ENCODE data around the gene MYH10. TPM values are rescaled to one million over a fixed set of nuclear protein-coding genes. Genes with fewer than 3 reads are reported as not detected.

The MYH10 gene
- total RNA-seq, 4 donors from 2014 or later = 29.3 to 50.0 (median 35.4) TPM

DNA sequence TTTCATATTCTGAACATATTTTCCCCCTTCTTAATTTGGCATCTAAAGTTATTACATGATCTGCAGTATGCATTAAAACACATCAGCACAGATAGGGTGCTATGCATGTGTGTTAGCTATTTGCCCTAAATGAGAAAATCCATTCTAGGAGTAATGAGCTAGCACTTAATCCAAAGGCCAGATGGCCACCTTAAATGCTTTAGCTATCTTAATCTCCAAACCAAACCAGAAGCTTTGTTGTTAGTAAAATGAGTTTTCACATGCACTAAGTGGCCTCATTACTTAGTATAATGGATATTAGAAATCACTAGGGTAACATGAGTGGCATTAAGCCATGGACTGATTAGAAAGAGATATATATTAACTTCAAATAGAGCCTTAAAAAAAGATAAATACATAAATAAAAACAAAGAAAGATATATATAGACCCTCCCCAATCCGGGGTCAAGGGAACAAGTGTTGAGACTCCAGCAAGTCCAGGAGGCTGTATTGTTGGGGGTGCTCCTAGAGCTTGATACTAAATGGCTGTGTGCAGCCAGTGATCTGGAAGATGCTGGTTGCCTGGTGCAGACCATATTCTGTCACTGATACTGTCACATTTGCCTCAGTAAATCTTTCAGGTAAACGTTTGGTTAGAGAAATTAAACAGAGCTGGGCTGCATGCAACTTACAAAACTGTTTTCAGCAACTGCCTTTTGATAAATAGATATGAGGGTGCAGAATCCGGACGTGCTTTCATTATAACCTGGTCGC is 67.3 kb downstream of the MYH10 start:
- WGBS, 2 donors = 58 to 70% methylated on average over 5 of the region's 5 CpGs
- Histone ChIP-seq H3K36me3 (peaks cover 0 to 20% (median 0%) of the 10 kb centered on the region in 3 donors), H3K27me3 (no peaks in the 10 kb centered on the region), H3K4me1 (no peaks in the 10 kb centered on the region), H3K27ac (no peak overlapping the region), H3K9me3 (no peaks in the 10 kb centered on the region), H3K4me3 (no peak overlapping the region)
- TF ChIP-seq POLR2A (IDR thresholded peaks at IDR 0.05) (no peak), EP300 (IDR thresholded peaks at IDR 0.05) (no peak)
- TF ChIP-seq, protein P1, sequence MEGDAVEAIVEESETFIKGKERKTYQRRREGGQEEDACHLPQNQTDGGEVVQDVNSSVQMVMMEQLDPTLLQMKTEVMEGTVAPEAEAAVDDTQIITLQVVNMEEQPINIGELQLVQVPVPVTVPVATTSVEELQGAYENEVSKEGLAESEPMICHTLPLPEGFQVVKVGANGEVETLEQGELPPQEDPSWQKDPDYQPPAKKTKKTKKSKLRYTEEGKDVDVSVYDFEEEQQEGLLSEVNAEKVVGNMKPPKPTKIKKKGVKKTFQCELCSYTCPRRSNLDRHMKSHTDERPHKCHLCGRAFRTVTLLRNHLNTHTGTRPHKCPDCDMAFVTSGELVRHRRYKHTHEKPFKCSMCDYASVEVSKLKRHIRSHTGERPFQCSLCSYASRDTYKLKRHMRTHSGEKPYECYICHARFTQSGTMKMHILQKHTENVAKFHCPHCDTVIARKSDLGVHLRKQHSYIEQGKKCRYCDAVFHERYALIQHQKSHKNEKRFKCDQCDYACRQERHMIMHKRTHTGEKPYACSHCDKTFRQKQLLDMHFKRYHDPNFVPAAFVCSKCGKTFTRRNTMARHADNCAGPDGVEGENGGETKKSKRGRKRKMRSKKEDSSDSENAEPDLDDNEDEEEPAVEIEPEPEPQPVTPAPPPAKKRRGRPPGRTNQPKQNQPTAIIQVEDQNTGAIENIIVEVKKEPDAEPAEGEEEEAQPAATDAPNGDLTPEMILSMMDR (IDR thresholded peaks at IDR 0.05) = no peak
- DNase-seq (ENCODE audit: low spot score in 2 of 2) = no peak

DNA sequence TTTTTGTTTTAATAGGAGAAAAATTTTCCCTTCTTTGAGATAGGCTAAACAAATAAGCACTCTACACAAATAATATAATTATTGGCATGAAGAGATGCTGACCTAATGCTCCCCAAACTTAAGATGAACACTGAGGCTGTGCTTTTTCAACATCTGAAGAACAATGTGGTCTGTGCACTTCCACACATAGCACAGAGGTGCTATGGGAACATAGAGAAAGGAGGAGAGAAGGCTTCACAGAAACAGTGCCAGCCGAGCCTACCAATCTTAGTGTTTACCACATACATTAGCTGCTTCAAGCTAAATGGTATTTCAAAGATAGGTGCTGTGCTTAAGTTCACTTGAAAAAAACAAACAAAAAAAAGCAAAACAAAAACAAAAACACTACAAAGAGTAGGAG is 72.4 kb downstream of the MYH10 start:
- DNase-seq (ENCODE audit: low spot score in 2 of 2) = no peak
- H3K27ac ChIP-seq = no peak overlapping the region
- TF ChIP-seq EP300 (IDR thresholded peaks at IDR 0.05) (no peak), POLR2A (IDR thresholded peaks at IDR 0.05) (no peak)
- TF ChIP-seq, protein P1 (IDR thresholded peaks at IDR 0.05) = no peak
- H3K9me3 ChIP-seq = no peaks in the 10 kb centered on the region
- no peaks in the 10 kb centered on the region for H3K36me3 ChIP-seq
- WGBS, 2 donors = 70 to 72% methylated on average over 1 of the region's 1 CpG
- no peaks in the 10 kb centered on the region for H3K4me1 ChIP-seq
- H3K27me3 ChIP-seq = no peaks in the 10 kb centered on the region
- H3K4me3 ChIP-seq = no peak overlapping the region

DNA sequence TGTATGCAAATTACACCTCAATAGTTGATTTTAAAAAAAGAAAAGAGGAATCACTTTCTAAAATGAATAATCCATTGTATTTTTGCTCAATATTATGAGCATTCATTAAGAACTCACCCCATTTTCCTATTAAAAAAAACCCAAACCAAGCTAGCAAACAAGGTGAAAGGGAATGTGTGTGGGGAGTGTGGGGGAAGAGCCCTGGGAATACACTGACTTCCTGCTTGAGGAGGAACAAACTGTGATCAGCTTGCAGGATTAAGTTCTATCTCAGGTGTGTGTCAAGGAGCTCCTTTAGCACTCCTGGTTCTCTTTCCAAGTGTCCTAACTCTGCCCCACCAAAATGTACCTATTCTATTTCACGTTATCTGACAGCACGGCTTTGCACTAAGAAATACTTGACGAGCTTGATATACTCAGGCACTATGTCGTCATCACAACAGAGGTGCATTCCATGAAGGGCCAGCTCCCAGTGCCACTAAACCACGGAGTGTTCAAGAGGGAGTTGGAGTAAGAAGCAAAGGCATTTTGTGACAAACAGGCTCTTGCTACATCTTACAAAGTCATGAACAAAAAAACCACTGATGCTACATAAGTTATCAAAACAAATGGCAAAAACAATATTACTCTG is 73.2 kb downstream of the MYH10 start:
- no peak for DNase-seq (ENCODE audit: low spot score in 2 of 2)
- Histone ChIP-seq H3K36me3 (peaks cover 0 to 5% (median 0%) of the 10 kb centered on the region in 3 donors), H3K4me1 (no peaks in the 10 kb centered on the region), H3K9me3 (no peaks in the 10 kb centered on the region), H3K4me3 (no peak overlapping the region), H3K27ac (no peak overlapping the region), H3K27me3 (no peaks in the 10 kb centered on the region)
- 83 to 88% methylated on average over 5 of the region's 5 CpGs for WGBS, 2 donors
- TF ChIP-seq EP300 (IDR thresholded peaks at IDR 0.05) = no peak
- TF ChIP-seq POLR2A (IDR thresholded peaks at IDR 0.05) = no peak
- TF ChIP-seq, protein P1 (IDR thresholded peaks at IDR 0.05) = no peak

DNA sequence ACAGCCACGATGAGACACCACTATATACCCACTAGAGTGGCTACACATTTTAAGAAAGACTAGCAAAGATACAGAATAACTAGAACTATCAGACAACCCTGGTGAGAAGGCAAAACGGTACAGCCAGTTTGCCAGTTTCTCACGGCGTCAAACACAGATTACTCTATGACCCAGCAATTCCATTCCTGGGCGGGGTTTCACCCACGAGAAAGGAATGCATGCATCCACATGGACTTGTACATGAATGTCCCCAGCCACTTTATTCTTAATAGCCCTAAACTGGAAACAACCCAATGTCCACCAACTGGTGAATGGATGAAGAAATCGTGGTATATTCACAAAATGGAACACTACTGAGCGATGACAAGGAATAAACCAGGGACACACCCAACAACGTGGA is 74.5 kb downstream of the MYH10 start:
- WGBS, 2 donors = 82 to 88% methylated on average over 9 of the region's 9 CpGs
- no peak overlapping the region for H3K27ac ChIP-seq
- H3K4me1 ChIP-seq = no peaks in the 10 kb centered on the region
- no peak overlapping the region for H3K4me3 ChIP-seq
- H3K9me3 ChIP-seq = no peaks in the 10 kb centered on the region
- DNase-seq (ENCODE audit: low spot score in 2 of 2) = no peak
- no peaks in the 10 kb centered on the region for H3K27me3 ChIP-seq
- H3K36me3 ChIP-seq = peaks cover 0 to 5% (median 0%) of the 10 kb centered on the region in 3 donors
- TF ChIP-seq EP300 (IDR thresholded peaks at IDR 0.05) (no peak), POLR2A (IDR thresholded peaks at IDR 0.05) (no peak)
- TF ChIP-seq, protein P1 (IDR thresholded peaks at IDR 0.05) = no peak

DNA sequence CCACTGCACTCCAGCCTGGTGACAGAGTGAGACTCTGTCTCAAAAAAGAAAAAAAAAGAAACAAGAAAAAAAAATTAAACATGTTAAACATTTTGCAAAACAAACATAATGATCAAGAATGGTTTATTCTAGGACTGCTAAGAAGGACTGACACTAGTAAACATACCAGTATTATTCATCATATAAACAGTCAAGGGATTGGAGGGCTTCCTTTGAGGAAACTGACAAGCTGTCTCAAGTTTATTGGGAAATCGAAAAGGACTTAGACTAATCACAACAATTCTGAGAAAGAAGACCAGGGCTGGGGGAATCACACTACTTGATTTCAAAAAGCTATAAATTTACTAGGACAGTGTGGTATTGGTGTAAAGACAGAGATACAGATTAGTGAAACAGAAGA is 75.5 kb downstream of the MYH10 start:
- Histone ChIP-seq H3K36me3 (peaks cover 0 to 5% (median 0%) of the 10 kb centered on the region in 3 donors), H3K27me3 (no peaks in the 10 kb centered on the region), H3K4me1 (no peaks in the 10 kb centered on the region), H3K4me3 (no peak overlapping the region), H3K9me3 (no peaks in the 10 kb centered on the region), H3K27ac (no peak overlapping the region)
- TF ChIP-seq, protein P1 (IDR thresholded peaks at IDR 0.05) = no peak
- TF ChIP-seq POLR2A (IDR thresholded peaks at IDR 0.05) (no peak), EP300 (IDR thresholded peaks at IDR 0.05) (no peak)
- DNase-seq (ENCODE audit: low spot score in 2 of 2) = no peak
- WGBS, 2 donors = 90% methylated on average over 1 of the region's 1 CpG
